NCI-H526 treated with DMSO at 0.1 percent for 48 hours (cell line): Measurements from ENCODE around the gene CXCR4.

Source experiments
- DNase-seq: peaks from one replicate; lab custom pipeline; 2025; lab: John Stamatoyannopoulos, UW

Gene CXCR4

GRCh38 chr2:136117909-136118818 lies at the start of gene CXCR4:
TSS of gene CXCR4 (minus strand) at chr2:136118149. CDS start at chr2:136118060, 89 bp downstream.
- peak; percentile 80 for DNase-seq

- no peak for DNase-seq
These were observed 46.4 kb upstream of the CXCR4 start for GRCh38 chr2:136164280-136164776.

DNA sequence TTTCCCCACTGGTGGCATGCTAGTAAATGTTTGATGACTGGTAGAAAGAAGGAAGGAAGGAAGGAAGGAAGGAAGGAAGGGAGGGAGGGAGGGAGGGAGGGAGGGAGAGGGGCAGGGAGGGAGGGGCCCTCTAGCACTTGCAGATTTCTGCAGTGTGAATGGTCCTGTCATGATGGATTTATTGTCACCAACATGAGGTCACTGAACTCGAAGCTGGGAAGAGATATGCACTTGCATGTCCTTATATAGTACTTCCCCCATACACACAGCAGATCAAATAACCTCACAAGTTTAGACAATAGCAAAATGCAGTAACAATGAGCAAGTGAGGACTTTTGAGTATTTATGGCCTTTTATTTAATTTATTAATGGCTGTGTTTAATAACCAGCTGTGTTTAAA lies 44.5 kb upstream of the CXCR4 start:
- DNase-seq, result no peak

GRCh38 chr2:136156411-136156810 lies 38.5 kb upstream of the CXCR4 start:
- no peak for DNase-seq

- DNase-seq, result no peak
These were observed 36.4 kb upstream of the CXCR4 start for GRCh38 chr2:136154384-136154783.

GRCh38 chr2:136151021-136151971 lies 33.3 kb upstream of the CXCR4 start:
- no peak for DNase-seq

GRCh38 chr2:136149011-136149410 lies 31.1 kb upstream of the CXCR4 start:
- no peak for DNase-seq

- no peak for DNase-seq
These were observed 28.6 kb upstream of the CXCR4 start for GRCh38 chr2:136146564-136146963.

GRCh38 chr2:136143603-136144451 lies 25.9 kb upstream of the CXCR4 start:
- DNase-seq, result no peak

DNA sequence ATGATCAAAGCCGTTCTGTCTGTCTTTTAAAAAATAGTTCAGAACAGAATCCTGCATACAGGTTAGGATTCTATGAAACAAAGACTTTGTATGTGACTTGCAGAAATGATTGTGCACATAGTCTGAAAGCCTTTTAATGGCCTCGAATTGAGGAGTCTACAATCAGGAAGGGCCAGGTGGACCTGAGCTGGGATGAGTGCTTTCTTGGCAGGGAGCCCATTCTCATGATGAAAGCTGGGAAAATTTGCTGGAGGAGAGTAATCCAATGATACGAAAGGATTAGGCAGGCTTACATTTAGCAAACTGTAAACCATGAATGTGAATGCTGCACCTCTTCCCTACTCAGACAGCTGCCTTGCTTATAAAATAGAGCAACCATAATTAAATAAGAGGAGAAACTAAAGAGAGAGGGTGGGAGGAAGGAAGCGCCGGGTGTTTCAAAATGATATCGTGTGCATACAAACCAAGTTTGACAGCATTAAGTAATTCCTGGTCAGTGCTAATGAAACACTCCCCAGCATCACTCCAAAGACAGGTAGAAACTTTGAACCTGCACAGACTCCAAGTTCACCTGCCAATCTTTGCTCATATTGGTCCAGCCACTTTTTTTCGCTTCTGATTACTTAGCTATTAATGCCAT lies 23.7 kb upstream of the CXCR4 start:
- no peak for DNase-seq

GRCh38 chr2:136139631-136140030 lies 21.7 kb upstream of the CXCR4 start:
- no peak for DNase-seq

DNA sequence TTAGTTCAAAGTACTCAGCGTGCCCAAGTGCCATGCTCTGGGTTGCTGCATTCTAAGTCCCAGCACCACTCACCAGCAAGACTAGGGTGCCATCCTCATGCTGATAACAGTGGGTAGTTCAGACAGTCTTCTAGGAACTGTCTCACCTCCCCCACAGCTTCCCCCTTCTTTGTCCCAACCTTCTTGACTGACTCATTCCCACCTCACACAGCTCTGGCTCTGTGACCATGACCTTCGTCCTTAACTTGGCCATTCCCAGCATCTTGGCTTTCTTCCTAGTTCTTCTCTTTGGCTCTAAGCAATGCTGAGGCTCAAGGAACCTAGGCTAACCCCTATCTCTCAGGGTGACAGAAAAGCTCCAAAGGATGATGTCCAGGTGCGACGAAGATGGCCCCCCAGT lies 20.0 kb upstream of the CXCR4 start:
- no peak for DNase-seq

GRCh38 chr2:136136931-136137330 lies 19.0 kb upstream of the CXCR4 start:
- DNase-seq, result no peak

DNA sequence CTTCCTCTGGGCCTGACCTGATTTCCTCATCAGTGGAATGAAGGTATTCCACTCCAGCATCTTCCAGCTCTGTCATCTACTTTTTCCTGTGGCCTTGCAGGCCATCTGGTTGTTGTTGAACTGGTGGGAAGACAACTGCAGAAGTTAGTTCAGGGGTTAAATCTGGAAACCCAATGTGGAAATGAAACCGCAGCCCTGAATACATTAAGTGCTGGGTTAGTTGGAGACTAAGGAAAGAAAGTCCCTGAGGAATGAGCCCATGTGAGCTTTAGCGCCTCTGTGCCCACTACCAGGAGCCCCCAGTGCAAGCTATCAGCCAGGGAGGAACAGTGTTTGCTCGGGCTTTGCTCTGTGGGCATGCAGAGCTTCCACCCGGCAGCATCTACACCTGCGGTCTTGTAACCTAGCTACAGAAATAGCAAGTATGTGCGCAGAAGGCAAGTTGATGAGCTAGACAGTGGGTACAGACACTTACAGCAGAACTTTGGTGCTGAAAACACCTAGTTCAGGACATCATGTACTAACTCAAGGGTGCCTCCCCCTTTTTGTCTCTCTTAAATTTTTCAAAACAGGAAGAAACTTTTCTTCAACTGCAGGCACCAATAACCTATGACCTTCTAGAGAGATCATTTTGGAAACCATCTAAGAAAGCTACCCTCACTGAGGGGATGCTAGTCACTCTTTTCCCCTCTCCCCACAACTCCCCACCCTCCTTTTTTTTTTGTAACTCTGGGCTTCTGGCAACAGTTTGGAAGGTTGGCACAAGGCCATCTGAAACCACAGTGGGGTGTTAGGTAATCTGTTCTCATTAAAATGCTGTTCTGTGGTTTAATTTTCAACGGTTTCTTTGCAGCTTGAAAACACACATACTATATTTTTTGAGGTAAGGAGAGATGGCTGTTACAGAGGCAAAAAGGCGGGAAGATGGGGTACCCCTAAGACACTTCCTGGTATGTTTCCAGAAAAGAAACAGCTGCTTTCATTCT lies 18.3 kb upstream of the CXCR4 start:
- no peak for DNase-seq

GRCh38 chr2:136135462-136135861 lies 17.5 kb upstream of the CXCR4 start:
- no peak for DNase-seq

GRCh38 chr2:136134126-136134525 lies 16.2 kb upstream of the CXCR4 start:
- DNase-seq, result no peak

DNA sequence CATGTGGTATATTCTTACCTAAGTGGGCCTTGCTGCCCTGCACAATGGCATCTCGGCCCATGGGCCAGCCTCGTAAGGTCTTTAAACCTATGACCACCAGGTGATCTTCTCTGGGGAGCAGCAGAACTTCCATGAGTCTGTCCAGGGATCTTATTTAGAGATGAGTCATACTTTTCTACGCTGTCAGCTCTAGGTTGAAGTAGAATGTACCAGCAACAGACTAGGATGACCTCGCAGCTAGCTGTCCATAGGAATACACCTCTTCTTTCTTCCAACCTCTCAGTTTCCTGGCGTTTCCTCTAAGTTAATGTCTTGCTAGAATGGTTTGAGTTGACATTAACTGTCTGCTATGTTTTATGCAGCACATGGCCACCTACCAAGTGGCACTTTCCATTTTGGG lies 15.6 kb upstream of the CXCR4 start:
- DNase-seq, result no peak

- no peak for DNase-seq
These were observed 15.2 kb upstream of the CXCR4 start for GRCh38 chr2:136133176-136133575.

- no peak for DNase-seq
These were observed 14.8 kb upstream of the CXCR4 start for GRCh38 chr2:136132825-136133155.
